Esophagus muscularis mucosa (tissue), 4 donors: ENCODE measurements around the gene HERC2. TPM values are rescaled to one million over a fixed set of nuclear protein-coding genes. Genes with fewer than 3 reads are reported as not detected.
"Not testable (repeated sequence)": the region's sequence is repeated elsewhere in the genome, so short reads cannot be mapped to it uniquely, and the experiment has no call there.

Source experiments
- DNase-seq: peaks from one replicate; pipeline ENCODE4 v3.0.0-alpha.2; 2017; ENCODE audit errors: extremely low spot score
- H3K27ac ChIP-seq, 4 donors: fragments of 200-600 bp; sonication (generic); replicated peaks in 1 of 4; 1 replicate in 3 of 4; 2 replicates in 1 of 4; pipeline ENCODE4 v1.5.1; 2016 to 2019; ENCODE audit warnings: mild to moderate bottlenecking in 1 of 4
- H3K27me3 ChIP-seq, 4 donors: fragments of 200-600 bp; sonication (generic); one replicate each; pipeline versions ENCODE4 v1.5.1 to v1.6.0; 2016 to 2019
- H3K36me3 ChIP-seq, 4 donors: fragments of 200-600 bp; sonication (generic); one replicate each; pipeline ENCODE4 v1.5.1; 2016 to 2019
- H3K4me1 ChIP-seq, 4 donors: fragments of 200-600 bp; sonication (generic); one replicate each; pipeline ENCODE4 v1.5.1; 2016 to 2019
- H3K4me3 ChIP-seq, 4 donors: fragments of 200-600 bp; sonication (generic); 1 replicate in 2 of 4; 2 replicates in 2 of 4; pipeline ENCODE4 v1.5.1; 2016 to 2019; ENCODE audit warnings: mild to moderate bottlenecking in 4 of 4, moderate library complexity in 1 of 4
- H3K9me3 ChIP-seq, 4 donors: fragments of 200-600 bp; sonication (generic); 1 replicate in 3 of 4; 2 replicates in 1 of 4; pipeline ENCODE4 v1.5.1; 2016 to 2019
- EP300 ChIP-seq: sonication (generic); formaldehyde crosslinking; IDR thresholded peaks from one replicate; pipeline ENCODE4 v1.6.1; 2017; ENCODE audit warnings: antibody characterized with exemption
- POLR2A ChIP-seq: fragments of 450-650 bp; IDR thresholded peaks from one replicate; pipeline ENCODE4 v1.6.1; 2017; ENCODE audit warnings: antibody characterized with exemption, moderate library complexity, mild to moderate bottlenecking, low read depth
- POLR2AphosphoS5 ChIP-seq, 2 donors: sonication (generic); formaldehyde crosslinking; IDR thresholded peaks; one replicate each; pipeline ENCODE4 v1.6.1; 2017; ENCODE audit warnings: antibody characterized with exemption in 2 of 2
- WGBS: methylation state at CpG from one replicate; pipeline ENCODE4 v1.1.5; 2018; 5-methylcytosine and 5-hydroxymethylcytosine counted together
- intact Hi-C: fragments of 100-400 bp; cut with DNase I; formaldehyde crosslinking; loops from one replicate; pipeline ENCODE4 v1.15.1; 2023
- total RNA-seq, 4 donors: library from RNA; depleted of rRNA; stranded (reverse); fragments of >200 nt; gene quantifications; one replicate each; pipeline versions ENCODE4 v1.1.0 to v1.2.1, GENCODE V29; 2016
- TF ChIP-seq, protein P1 (sequence below), 3 experiments: fragments of 200-600 bp in 2 of 3; fragments of 450-650 bp in 1 of 3; sonication (generic) in 2 of 3; IDR thresholded peaks; one replicate each; pipeline ENCODE4 v1.5.1; 2017 to 2019; ENCODE audit warnings: antibody characterized with exemption in 3 of 3, mild to moderate bottlenecking in 2 of 3, moderate library complexity in 1 of 3

HERC2 gene
- total RNA-seq, 4 donors from 2014 or later = 57.0 to 96.3 (median 66.0) TPM

- TF ChIP-seq, protein P1, sequence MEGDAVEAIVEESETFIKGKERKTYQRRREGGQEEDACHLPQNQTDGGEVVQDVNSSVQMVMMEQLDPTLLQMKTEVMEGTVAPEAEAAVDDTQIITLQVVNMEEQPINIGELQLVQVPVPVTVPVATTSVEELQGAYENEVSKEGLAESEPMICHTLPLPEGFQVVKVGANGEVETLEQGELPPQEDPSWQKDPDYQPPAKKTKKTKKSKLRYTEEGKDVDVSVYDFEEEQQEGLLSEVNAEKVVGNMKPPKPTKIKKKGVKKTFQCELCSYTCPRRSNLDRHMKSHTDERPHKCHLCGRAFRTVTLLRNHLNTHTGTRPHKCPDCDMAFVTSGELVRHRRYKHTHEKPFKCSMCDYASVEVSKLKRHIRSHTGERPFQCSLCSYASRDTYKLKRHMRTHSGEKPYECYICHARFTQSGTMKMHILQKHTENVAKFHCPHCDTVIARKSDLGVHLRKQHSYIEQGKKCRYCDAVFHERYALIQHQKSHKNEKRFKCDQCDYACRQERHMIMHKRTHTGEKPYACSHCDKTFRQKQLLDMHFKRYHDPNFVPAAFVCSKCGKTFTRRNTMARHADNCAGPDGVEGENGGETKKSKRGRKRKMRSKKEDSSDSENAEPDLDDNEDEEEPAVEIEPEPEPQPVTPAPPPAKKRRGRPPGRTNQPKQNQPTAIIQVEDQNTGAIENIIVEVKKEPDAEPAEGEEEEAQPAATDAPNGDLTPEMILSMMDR (IDR thresholded peaks at IDR 0.05) = no peak
- TF ChIP-seq POLR2A = no peak
- no peak for TF ChIP-seq POLR2AphosphoS5 (IDR thresholded peaks at IDR 0.05)
- no peak for TF ChIP-seq EP300
- Histone ChIP-seq H3K4me1 (no peaks in the 10 kb centered on the region), H3K9me3 (no peaks in the 10 kb centered on the region), H3K27me3 (no peaks in the 10 kb centered on the region), H3K27ac (no peak overlapping the region), H3K4me3 (no peak overlapping the region), H3K36me3 (peaks cover 48 to 86% (median 76%) of the 10 kb centered on the region in 4 donors)
- intact Hi-C loops = no loop called here
- DNase-seq = peak; percentile 66
- 88% methylated on average over 6 of the region's 6 CpGs for WGBS
Observed at GRCh38 chr15:28252831-28253230, 69.1 kb downstream of the HERC2 start.

DNA sequence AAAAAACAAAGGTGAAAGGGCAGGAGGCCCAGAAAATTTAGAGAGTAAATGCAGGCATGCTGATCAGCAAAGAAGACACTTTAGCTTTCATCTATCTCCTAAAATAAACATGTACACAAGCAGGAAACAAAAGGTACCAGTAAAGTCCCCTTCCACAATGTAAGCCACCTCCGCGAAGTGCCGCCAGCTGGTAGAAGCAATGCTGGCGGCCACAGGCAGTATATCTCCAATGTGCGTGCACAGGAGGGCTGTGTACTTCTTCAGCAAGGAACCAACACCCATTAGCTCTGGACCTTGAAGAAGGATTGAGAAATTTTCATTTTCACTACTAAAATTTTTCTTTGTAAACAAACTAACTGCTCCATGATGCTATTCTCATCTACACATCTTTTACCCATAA, 75.4 kb downstream of the HERC2 start:
- Histone ChIP-seq H3K9me3 (no peaks in the 10 kb centered on the region), H3K4me1 (no peaks in the 10 kb centered on the region), H3K27ac (no peak overlapping the region), H3K36me3 (peaks cover 29 to 89% (median 70%) of the 10 kb centered on the region in 4 donors), H3K27me3 (no peaks in the 10 kb centered on the region), H3K4me3 (no peak overlapping the region)
- TF ChIP-seq POLR2AphosphoS5 (IDR thresholded peaks at IDR 0.05) (no peak), EP300 (no peak), POLR2A (no peak)
- TF ChIP-seq, protein P1 (IDR thresholded peaks at IDR 0.05) = no peak
- 97% methylated on average over 5 of the region's 5 CpGs for WGBS
- DNase-seq = peak; percentile 77
- intact Hi-C loops = no loop called here

- peak; percentile 19 for DNase-seq
- Histone ChIP-seq H3K27ac (no peak overlapping the region), H3K9me3 (no peaks in the 10 kb centered on the region), H3K4me1 (no peaks in the 10 kb centered on the region), H3K36me3 (peaks cover 26 to 91% (median 66%) of the 10 kb centered on the region in 4 donors), H3K27me3 (no peaks in the 10 kb centered on the region), H3K4me3 (no peak overlapping the region)
- TF ChIP-seq POLR2AphosphoS5 (IDR thresholded peaks at IDR 0.05) (no peak), POLR2A (no peak), EP300 (no peak)
- TF ChIP-seq, protein P1 (IDR thresholded peaks at IDR 0.05) = no peak
- WGBS = 100% methylated on average over 6 of the region's 6 CpGs
- intact Hi-C loops = no loop called here
Observed at GRCh38 chr15:28243901-28244300, 78.1 kb downstream of the HERC2 start.

DNA sequence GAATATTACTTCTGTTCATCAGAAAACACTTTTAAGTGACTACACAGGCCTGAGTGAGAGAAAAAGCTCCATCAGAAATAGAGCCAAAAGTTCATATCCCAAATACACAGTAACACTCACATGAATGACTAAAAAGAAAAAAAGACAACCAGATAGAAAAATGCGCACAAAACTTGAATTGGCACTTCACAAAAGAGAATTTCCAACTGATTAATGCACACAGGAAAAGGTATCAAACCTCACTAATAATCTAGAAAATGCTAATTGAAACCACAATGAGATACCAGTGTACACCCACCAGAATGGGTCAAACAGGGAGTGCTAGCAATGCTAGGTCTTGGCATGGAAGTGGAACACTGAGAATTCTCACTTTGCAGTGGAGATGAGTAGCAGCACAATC, 78.6 kb downstream of the HERC2 start:
- Histone ChIP-seq H3K4me1 (no peaks in the 10 kb centered on the region), H3K9me3 (no peaks in the 10 kb centered on the region), H3K27me3 (no peaks in the 10 kb centered on the region), H3K4me3 (no peak overlapping the region), H3K36me3 (peaks cover 26 to 93% (median 63%) of the 10 kb centered on the region in 4 donors), H3K27ac (no peak overlapping the region)
- 100% methylated on average over 1 of the region's 1 CpG for WGBS
- no peak for TF ChIP-seq POLR2A
- no peak for TF ChIP-seq POLR2AphosphoS5 (IDR thresholded peaks at IDR 0.05)
- no peak for TF ChIP-seq EP300
- TF ChIP-seq, protein P1 (IDR thresholded peaks at IDR 0.05) = no peak
- intact Hi-C loops = no loop called here
- DNase-seq = peak; percentile 10

DNA sequence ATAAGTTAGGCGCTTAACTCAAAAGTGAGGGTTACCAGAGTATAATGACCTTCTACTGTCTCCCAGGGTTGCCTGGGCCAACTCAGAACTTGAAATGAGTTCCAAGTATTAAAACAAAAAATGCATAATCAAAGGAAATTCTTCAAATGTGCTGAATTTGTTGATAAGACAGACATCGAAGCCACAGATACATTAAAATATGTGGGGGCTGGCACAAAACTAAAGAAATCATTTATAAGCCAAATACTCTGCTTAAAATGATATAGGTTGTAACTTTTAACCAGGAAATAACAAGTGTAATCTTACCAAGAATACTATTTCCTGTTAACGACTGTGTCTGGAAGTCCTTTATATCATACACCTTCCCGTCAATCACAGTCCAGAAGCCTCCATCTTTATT, 83.7 kb downstream of the HERC2 start:
- 89% methylated on average over 4 of the region's 4 CpGs for WGBS

DNA sequence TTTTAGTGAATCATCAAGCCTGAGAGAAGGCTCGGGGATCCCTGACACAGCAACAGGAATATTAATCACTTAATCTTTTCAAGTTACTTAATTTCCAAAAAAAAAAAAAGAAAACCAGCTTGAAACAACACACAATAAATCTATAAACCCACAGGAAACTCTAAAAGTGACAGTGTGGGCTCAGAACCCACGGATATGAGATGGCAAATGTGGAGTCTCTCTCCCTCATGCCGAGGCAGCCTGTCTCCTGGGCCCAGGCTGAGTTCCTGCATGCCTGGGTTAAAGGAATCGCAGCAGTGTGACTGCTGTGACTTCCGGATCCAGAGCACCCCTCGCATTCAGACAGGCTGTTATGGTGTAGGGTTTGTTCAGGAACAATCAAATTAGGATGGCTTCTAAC, 90.2 kb downstream of the HERC2 start:
- H3K27ac ChIP-seq, intact Hi-C loops, DNase-seq, H3K4me3 ChIP-seq, H3K9me3 ChIP-seq, H3K4me1 ChIP-seq, H3K27me3 ChIP-seq: not testable (repeated sequence)
- H3K36me3 ChIP-seq = peaks cover 30 to 67% (median 46%) of the 10 kb centered on the region in 4 donors
- 87% methylated on average over 6 of the region's 6 CpGs for WGBS

More for the DNA sequence above, 83.7 kb downstream of the HERC2 start:
- H3K27ac ChIP-seq, intact Hi-C loops, H3K27me3 ChIP-seq, H3K9me3 ChIP-seq, H3K4me3 ChIP-seq, DNase-seq, H3K4me1 ChIP-seq: not testable (repeated sequence)
- H3K36me3 ChIP-seq = peaks cover 30 to 81% (median 53%) of the 10 kb centered on the region in 4 donors

DNA sequence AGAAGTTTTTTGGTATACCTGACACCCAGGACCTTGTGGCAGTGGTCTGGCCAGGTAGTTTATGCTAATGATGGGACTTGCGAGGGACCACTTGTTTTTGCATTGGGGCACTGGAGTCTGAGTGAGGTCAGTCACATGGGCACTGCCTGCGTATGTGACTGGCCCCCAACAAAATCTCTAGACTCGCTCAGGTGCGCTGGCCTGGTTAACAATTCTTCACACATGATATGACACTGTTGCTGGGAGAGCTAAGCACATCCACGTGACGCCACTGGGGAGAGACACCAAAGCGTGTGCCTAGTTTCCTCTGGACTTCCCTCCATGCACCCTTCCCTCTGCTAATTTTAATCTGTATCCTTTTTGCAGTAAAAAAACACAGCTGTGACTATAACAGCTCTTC, 90.6 kb downstream of the HERC2 start:
- H3K36me3 ChIP-seq = peaks cover 26 to 66% (median 44%) of the 10 kb centered on the region in 4 donors
- H3K4me1 ChIP-seq, DNase-seq, H3K4me3 ChIP-seq, H3K9me3 ChIP-seq, H3K27me3 ChIP-seq, H3K27ac ChIP-seq, intact Hi-C loops: not testable (repeated sequence)
- 85% methylated on average over 7 of the region's 7 CpGs for WGBS

- WGBS = 58% methylated on average over 9 of the region's 9 CpGs
- H3K4me3 ChIP-seq, H3K4me1 ChIP-seq, intact Hi-C loops, H3K9me3 ChIP-seq, H3K27ac ChIP-seq, DNase-seq, H3K27me3 ChIP-seq: not testable (repeated sequence)
- H3K36me3 ChIP-seq = peaks cover 16 to 72% (median 36%) of the 10 kb centered on the region in 4 donors
Observed at GRCh38 chr15:28228990-28229640, 92.9 kb downstream of the HERC2 start.
